Left forelimb (tissue), 1 donor: Measurements from ENCODE around the gene TRPV6.
A peak's percentile ranks its signal among the peaks of the same experiment; 100 is the strongest.

Source experiments
- DNase-seq: peaks from one replicate; pipeline ENCODE4 v3.0.0-alpha.2; 2018; ENCODE audit warnings: low spot score

TRPV6 gene

DNA sequence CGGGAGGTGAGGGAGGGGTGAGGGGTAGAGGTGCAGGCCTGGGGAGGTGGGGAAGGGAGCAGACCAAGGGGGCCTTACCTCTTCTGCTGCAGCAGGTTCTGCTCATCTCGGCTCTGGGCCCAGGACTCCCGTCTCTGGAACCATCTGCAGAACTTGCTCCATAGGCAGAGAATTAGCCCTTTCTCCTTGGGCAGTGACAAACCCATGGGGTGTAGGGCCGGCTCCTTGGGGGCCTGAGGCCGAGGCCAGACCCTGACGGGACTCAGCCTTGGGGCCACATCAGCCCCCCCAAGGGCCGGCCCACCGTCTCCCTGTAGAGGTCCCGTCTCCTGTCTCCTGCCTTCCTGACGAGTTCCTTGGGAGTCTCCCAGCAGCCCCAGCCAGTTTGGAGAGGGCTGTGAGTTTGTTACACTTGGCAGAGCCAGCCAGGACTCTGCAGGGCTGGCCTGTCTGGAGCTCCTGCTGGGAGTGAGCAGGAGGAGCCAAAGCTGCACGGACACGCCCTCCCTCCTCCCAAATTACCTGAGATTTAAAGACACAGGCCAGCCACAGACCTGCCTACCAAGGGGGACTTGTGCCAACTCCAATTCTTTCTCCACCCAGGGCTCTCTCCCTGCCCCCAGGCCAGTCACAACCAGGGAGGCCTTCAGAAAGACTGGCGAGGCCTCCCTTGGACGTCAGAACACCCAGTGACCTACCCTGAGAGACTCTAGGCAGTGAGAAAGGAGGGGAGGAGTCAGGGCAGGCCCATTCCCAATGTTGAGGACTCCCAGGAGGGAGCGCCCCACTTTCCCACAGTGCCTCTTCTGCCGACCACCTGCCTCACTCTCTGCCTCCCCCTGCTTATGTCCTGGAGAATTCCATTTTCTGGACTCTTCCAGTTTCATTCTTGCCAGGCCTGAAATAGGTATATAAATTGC is at the start of gene TRPV6:
Gene TRPV6, minus strand, starts transcription at position 435 of the 920 bp plus-strand sequence.
- peak; percentile 65 for DNase-seq

DNA sequence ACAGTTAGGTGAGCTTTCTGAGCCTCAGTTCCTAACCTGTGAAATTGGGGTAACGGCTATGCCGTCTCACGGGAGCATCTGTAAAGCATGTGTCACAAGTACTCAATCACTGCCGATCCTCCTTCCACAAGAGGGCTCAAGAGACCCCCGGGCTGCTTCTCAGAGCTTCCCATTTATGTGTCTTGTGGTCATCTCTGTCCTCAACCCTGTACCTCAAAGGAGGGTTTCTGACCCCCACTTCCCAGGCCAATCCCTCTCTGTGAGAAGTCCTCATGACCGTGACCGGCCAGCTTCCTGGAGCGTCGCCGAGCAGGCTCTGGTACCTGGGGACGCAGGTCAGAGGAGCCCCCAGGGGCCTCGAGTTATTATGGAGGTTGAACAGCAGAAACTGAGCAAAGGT is 48.5 kb upstream of the TRPV6 start:
- DNase-seq: no peak

DNA sequence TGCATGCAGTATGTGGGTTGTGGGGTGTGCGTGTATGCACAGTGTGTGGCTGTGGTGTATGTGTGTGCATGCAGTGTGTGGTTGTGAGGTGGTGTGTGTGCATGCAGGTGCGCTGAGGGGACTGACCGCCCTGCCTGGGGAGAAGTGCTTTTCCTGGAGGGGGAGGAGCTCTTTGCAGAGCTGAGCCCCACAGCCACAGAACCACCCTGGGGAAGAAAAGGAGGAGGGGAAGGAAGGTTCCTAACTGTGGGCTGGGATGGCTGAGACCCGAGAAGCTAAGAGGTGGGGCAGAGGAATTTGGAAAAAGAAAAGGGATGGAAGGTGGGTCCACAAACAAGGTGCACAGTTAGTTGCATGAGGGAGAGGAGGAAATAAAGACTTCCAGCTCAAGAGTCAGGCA is 48.1 kb upstream of the TRPV6 start, which contains the start of gene TRPV5:
Gene TRPV5, minus strand, starts transcription at position 123 of the 400 bp plus-strand sequence. CDS start 287 bp downstream, outside the sequence.
- no peak for DNase-seq

DNA sequence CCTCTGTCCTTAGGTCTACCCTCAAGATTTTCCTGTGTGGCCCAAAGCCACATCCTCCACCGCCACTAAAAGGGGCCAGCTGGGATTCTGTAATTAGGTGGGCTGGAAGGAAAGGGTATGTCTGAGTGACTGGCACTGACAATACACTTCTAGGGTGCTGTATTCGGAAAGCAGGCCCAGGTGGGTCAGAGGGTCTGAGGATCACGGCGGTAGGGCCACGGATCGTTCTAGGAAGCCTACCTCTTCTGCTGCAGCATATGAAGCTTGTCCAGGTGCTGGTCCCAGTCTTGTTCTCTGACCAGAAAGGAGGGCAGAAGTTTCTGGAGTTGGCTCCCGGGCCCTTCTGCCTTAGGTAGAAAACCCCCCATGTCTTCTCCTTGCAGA is 47.5 kb upstream of the TRPV6 start:
- no peak for DNase-seq

DNA sequence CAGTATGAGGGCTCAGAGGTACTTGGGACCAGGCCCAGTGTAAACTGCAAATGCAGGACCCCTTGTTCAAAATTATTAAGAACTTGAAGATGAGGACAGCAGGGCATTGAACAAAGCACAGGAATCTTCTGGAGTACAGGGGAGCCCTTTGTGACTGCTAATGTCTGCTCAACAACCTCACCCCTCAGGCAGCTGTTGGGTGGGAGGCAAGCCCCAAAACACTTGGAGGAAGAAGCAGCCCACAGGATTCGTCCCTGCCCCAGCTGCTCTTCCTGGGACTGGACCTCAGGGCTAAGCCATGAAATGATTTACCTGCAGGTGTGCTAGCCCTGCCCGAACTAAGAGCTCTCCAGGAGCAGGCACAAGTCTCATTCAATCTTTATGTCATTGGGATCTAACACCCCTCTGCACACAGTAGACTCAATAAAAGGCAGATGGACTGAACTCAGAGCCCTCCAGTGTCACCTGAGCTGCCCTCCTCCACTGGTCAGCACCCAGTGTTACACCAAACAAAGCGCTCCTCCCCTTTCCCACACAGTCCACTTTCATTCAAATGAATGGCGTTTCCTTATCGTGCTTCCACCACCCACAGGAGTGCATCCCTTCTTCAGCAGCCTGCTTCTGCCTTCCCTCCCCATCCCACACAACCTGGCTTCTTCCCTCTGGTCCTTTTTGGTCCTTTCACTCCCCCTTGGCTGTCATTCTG is 47.0 kb upstream of the TRPV6 start:
- no peak for DNase-seq

DNA sequence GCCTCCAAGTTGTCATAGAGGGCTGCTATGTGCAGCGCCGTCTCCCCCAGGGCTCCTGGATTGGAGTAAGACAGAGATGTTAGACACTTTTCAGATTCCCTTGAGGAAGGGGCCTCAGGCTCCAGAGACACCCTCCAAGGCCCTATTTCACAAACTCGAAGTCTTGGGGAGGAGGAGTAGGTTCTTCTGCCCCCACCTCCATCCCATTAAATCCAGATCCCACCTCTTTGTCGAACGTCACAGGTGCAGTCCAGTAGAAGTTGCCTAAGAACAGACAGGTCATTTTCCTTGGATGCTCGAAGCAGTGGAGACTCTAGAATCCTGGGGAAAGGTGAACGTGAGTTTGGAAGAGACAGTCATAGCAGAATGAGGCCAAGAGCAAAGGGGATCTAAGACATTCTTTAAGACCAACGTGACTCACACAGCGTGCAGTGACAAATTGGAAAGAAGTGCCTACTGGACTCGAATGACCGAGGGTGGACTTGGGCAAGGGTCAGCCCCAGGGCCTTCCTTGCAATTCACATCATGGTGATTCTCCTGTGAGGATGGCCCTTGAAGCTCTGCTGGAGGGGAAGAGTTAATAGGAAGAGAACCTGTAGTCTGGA is 44.7 kb upstream of the TRPV6 start:
- no peak for DNase-seq

DNA sequence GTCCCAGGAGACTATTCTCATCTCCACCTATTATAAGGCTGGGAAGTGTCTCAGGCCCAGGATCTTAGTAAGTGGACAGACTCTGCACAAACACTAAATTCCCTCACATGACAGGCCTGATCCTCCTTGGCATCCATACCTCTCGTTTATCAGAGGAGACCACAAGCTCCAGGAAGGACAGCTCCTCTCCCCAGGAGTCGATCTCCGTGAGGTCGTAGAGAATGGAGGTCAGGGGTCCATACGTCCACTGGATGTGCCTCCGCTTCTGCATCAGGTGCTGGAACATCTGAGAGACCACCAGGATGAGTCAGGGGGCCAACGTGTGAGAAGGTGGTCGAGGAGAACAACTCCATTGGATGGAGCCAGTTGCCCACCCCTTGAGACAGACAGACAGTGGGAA is 42.4 kb upstream of the TRPV6 start:
- no peak for DNase-seq

DNA sequence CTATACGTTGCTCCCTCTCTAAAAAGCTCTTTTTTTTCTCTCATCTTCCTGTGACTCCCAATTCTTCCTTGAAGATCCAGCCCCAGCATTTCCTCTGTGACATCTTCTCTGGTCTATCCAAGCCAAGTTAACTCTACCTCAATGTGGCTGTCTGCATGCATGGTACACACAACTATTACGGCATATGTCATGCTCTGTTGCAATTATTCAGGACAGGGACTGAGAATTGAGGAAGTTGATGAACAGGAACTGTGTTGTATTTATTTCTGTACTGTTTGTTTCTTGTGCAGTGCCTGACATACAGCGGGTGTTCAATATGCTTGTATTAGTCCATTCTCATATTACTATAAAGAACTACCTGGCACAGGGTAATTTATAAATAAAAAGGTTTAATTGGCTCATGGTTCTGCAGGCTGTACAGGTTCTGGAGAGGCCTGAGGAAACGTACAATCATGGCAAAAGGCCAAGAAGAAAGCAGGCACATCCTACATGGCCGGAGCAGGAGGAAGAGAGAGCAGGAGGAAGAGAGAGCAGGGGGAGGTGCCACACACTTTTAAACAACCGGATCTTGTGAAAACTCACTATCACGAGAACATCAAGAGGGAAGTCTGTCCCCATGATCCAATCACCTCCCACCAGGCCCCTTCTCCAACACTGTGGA is 41.7 kb upstream of the TRPV6 start:
- no peak for DNase-seq

DNA sequence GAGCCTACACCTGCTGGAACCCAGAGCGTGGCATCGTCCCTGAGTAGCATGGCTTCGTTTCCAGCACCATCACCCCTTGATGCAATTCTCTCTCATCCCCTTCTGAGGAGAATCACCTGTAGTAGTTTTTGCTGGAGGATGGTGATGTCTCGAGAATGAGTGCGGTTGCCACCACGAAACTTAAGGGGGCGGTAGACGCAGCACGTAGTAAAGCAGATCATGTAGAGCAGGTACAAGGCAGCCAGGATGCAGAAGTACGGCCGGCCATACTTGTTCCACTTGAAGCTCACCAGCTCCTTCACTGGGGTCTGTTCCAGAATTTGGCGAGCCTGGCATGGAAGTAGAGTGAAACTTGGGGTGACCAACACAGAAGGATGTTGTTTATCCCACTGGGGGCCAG is 39.9 kb upstream of the TRPV6 start:
- no peak for DNase-seq

DNA sequence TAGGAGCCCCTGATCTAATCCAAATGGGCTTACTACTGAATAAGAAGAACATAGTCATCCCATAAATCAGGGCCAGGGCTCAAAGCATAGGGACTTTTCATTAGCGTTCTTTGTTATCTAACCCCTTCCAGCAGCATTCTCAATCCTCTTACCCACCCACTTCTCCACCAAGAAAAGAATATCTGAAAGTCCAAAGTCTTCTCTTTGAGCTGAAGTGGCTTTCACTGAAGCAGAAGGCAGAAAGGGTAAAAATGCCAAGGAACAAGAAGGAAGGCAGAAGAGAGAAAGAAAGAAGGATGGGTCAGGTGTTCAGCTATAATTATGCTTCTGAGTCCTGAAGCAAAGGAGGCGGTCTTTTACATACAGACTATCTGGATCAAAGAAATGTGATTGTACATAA is 37.8 kb upstream of the TRPV6 start:
- no peak for DNase-seq

DNA sequence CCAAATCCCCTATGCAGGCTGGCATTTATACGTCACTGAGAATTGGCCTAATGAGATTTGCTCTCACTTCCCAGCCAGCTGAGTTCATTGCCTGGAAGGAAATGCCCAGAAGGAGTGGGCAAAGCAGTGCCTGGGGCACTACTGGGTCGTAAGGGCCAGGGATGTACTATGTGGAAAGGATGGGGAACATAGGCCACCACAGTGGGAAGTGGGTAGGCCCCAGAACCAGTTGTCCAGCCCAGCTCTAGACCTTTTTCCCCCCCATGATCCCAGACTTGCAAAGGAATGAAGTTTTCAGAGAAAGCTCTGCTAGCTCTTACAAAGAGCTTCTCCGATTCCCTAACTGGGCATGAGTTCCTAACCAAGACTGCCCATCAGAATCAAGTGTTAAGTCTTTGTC is 34.1 kb upstream of the TRPV6 start:
- no peak for DNase-seq

DNA sequence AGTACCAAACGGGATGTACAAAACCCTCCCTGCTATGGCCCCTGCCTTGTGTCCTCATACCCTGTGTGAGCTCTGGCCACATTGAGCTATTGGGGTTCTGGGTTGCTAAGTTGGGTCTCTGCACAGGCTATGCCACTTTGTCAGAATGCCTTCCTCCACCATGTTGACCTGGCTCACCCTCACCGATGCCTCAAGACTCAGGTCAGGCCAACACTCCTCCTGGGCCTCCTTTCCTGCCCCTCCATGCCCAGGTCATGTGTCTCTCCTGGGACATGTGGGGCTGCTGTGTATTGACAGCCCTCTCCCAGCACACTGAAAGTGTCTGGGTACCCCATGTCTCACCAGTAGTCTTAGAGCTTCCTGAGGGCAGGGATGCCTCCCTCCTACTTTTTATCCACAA is 33.4 kb upstream of the TRPV6 start:
- no peak for DNase-seq

DNA sequence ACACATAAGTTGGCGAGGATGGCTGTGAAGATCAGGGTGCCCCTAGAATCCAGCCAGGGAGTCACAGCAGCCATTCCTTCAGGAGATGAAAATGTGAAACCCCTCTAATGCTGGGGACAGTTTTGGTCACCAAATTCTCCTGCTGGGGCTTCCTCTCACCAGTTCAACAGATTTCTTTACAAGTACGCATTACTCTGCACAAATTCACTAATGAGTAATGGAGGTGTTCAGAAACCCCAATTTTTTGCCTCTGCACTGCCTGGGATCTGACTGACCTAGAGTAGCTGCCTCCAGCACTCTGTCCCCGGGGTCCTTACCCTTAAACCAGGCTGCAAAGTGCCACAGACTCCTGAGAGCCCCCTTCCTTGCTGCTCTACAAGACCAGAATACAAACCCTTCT is 31.9 kb upstream of the TRPV6 start:
- no peak for DNase-seq

DNA sequence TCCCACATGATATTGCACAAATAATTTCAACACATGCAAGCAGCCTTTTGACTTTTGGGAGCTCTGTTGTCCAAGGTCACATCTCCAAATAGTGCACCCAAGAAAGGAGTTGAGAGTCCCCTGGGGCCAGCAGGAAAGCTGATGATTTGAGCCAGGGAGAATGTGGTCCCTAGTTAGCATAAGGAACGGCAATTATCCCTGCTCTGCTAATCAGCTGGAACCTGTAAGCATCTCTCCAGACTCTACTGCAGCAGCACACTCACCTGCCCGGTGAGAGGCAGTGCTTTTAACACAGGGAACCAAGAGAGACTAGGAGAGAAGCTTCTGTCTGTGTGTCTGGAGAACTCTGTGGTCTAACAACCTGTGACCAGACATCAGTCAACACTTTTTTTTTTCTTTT is 31.0 kb upstream of the TRPV6 start:
- DNase-seq: no peak

DNA sequence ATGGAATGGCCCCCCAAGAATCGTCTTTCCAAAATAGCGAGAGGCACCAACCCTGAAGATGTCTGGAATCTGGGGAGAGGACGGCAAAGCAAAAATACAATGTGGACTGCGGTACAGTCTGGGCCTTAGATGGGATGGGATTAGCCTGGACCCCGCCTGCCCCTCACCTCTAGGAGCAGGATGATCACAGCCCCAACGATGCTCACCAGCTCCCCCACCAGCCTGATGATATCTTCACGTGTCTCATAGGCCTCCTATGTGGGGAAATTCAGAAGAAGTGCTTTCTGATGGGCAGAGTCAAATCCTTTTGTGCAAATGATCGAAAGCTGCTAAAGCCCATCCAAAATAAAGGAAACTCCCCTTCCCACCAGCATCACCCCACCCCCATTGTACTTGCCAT is 29.8 kb upstream of the TRPV6 start:
- no peak for DNase-seq

DNA sequence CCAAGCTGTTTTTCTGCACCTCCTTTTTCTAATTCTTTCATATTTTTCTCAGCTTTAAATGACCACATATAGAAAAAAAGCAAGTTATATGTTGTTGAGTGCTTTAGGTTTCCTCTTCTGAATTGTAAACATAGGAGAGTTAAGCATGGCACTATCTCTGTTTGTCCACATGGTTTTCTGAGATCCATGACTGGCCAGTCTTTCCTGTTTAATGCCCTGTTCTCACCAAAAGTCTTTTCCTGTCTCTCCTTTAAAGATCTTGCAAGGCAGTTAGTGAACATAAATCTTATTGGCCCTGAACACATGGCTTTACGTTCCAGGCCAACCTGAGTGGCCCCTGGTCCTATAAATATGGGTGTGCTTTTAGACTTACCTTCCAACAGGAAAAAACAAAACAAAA is 28.6 kb upstream of the TRPV6 start:
- DNase-seq: no peak

DNA sequence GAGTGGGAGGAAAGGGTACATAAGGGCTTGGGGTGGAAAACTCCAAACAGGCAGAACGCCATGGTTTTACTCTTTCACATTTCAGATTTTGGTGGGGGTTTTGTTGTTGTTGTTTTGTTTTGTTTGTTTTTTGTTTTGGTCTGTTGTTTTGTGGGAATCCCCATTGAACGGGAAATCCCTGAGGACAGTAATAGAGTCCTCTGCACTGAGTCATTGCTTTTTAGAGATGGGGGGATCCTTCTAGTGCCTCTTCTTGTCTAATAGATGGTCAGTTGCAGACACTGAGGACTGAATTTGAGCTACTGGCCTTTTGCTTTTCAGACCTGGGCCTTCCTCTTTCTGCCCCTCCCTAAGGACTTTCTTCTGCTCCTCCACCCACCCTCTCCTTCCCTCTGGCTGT is 28.0 kb upstream of the TRPV6 start:
- DNase-seq: no peak

DNA sequence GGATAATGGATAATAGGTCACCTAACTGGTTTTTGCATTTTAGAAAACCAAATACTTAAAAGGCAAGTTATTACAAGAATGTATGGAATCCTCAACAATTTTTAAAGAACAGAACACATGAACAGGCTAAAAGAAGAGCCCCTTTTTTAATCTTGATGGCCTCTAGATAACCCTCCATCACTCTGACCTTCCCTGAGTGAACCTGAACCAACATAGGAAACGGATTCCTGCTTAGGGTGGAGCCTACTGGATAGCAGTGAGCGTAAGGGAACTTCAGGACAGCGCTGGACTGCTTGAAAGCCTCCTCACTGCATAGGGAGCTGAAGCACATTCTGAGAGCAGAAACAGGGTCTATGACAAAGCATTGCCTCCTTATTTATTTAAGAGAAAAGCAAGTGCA is 27.5 kb upstream of the TRPV6 start:
- no peak for DNase-seq

DNA sequence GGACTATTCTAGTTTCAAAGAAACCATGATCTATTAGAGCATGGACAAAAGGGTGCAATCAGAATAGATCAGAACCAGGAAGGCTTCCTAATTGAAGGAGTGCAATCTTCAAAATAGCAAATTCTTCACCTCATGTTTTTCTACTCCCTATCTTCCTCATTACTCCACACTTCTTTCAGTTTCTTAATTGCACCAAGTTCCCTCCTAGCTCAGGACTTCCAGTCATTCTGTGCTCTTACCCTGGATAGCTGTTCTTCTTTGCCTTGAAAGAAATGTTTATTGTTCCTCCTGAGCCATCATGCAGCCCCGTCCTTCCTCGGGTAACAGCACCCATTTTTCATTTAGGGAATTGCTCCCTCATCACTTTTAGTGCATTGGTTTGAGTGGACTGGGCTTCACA is 24.9 kb upstream of the TRPV6 start:
- DNase-seq: no peak

DNA sequence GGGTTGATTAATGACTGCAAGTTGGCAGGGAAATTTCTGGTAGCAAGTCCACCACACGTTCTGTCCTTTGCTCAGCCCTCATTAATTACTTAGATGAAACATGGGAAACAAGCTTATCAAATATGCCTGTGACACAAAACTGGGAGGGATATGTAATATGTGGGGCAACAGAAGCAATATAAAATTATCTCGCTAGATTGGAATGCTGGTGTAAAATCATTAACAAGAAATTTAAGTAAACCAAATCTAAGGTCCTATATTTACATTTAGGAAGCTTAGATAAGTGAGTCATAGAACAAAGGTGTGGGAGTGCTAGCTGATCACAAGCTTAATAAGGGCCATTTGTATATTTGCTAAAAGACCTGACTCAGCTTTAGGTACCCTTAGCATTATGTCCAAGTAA is 24.5 kb upstream of the TRPV6 start:
- no peak for DNase-seq

DNA sequence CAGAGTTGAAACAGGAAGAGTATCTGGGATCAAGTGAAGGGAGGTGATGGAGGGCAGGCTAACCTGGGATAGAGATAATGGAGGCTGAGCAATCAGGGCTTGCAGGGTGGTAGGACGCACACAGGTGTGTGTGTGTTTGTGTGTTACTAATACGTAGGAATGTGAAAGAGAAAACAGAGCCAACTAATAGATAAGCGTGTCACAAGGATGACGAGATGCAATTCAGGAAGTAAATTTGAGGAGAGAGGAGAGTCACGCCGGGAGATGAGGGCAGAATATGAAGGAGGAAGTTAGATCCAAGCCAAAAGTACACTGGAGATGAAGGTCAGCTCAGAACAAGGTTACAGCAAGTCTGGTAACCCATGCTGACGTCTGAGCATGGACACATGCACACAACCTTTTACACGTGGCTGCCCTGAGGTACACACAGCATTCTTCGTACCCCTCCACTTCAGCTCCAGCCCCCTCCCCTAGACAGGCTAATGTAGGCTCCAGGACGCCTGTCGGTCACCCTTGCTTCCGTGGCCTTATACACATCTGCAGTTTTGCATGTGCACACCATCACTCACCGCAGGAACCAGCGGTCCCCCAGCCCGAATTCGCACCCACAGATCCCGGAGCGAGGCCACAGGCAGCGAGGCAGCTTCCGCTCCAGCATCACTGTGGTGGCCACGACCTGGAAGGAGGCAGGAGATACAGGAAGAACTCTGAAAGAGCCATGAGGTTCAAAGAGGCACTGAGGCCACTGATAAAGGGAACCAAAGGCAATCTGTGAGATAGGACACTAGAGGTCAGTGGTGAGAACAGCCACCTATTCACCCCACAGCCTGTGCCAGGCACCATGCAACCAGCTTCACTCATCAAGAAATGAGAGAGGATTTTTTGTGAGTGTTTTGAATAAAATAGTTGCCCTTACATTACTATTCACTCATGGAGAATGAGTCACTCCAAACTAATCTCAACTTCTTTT is 23.7 kb upstream of the TRPV6 start:
- DNase-seq: no peak
